Gastroesophageal sphincter (tissue), 3 donors: ENCODE data around the gene GUSB.

Source experiments
- CTCF ChIP-seq, 4 experiments: fragments of 200-600 bp in 2 of 4; fragments of 450-650 bp in 2 of 4; sonication (generic) in 1 of 4; IDR thresholded peaks; one replicate each; pipeline ENCODE4 v1.5.1; 2017 to 2019; ENCODE audit warnings: antibody characterized with exemption in 4 of 4, mild to moderate bottlenecking in 2 of 4, moderate library complexity in 2 of 4
- EP300 ChIP-seq: sonication (generic); formaldehyde crosslinking; IDR thresholded peaks from one replicate; pipeline ENCODE4 v1.6.1; 2017; ENCODE audit warnings: antibody characterized with exemption, mild to moderate bottlenecking
- POLR2A ChIP-seq, 2 donors: fragments of 450-650 bp; IDR thresholded peaks; one replicate each; pipeline ENCODE4 v1.6.1; 2017; ENCODE audit warnings: antibody characterized with exemption in 2 of 2, mild to moderate bottlenecking in 2 of 2, moderate library complexity in 1 of 2

- TF ChIP-seq EP300 (no peak), CTCF (IDR thresholded peaks at IDR 0.05) (no peak), POLR2A (IDR thresholded peaks at IDR 0.05) (no peak)
Measured at GRCh38 chr7:65967361-65968155, 14.5 kb downstream of the GUSB start.
